Epithelial cell of proximal tubule (primary cell): ENCODE data around the gene FSTL4. TPM values are rescaled to one million over a fixed set of nuclear protein-coding genes. Genes with fewer than 3 reads are reported as not detected.

Source experiments
- DNase-seq: peaks from one replicate; pipeline ENCODE4 v3.0.0-alpha.2; 2011; ENCODE audit warnings: low read depth
- H3K4me3 ChIP-seq: 2 replicates; pipeline ENCODE4 v1.5.1; 2011; ENCODE audit warnings: low read depth, mild to moderate bottlenecking, low read length
- total RNA-seq: library from RNA; depleted of rRNA; stranded (reverse); fragments of >200 nt; gene quantifications from 2 replicates; pipeline ENCODE4 v1.2.3, GENCODE V29; 2015
- TF ChIP-seq, protein P1 (sequence below): conservative IDR thresholded peaks from 2 replicates; pipeline ENCODE4 v1.5.1; 2012; ENCODE audit warnings: low read depth, mild to moderate bottlenecking, low read length

FSTL4 gene
- total RNA-seq, 1 donor from 2014 or later: not detected

GRCh38 chr5:133334796-133335639 lies 277.3 kb downstream of the FSTL4 start:
- TF ChIP-seq, protein P1, sequence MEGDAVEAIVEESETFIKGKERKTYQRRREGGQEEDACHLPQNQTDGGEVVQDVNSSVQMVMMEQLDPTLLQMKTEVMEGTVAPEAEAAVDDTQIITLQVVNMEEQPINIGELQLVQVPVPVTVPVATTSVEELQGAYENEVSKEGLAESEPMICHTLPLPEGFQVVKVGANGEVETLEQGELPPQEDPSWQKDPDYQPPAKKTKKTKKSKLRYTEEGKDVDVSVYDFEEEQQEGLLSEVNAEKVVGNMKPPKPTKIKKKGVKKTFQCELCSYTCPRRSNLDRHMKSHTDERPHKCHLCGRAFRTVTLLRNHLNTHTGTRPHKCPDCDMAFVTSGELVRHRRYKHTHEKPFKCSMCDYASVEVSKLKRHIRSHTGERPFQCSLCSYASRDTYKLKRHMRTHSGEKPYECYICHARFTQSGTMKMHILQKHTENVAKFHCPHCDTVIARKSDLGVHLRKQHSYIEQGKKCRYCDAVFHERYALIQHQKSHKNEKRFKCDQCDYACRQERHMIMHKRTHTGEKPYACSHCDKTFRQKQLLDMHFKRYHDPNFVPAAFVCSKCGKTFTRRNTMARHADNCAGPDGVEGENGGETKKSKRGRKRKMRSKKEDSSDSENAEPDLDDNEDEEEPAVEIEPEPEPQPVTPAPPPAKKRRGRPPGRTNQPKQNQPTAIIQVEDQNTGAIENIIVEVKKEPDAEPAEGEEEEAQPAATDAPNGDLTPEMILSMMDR: no peak
- no peak overlapping the region for H3K4me3 ChIP-seq
- DNase-seq: no peak

DNA sequence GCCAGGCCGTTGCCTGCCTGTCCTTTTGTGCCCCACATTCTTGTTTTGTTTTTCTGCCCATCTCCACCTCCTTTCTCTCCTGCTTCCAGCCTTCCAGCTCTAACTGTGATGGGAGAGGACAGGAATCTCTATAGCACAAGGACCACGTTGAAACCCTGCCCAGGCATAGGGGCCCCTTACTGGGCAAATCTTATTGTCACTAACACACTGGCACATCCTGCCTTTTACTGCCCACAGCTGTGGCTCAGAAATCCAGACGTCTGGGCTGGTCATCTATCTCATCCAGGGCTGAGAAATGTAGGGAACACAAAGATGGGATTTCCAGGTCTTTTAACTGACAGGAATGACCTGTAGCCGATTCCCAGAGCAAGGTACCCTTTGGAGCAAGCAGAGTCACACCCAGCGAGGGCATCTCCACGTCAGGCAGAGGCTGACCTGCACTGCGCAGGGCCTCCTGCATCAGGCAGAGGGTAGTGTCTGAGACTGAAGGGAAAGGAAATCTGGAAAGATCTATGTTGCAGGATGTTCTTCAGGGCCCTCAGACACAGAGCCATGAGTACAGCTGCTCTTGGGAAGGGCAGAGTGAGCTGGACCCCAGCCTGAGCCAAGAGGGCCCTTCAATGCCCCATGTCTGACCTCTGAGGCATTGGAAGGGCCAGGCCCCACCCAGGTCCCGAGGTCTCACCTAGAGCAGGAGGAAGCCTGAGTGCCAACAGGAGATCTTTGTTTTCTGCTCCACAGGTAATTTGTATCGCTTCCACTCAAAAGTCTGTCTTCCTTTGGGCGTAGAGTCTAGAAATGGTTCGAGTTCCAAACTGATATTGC lies 278.8 kb downstream of the FSTL4 start:
- H3K4me3 ChIP-seq: no peak overlapping the region
- TF ChIP-seq, protein P1: no peak
- DNase-seq: no peak

GRCh38 chr5:133332439-133333024 lies 279.8 kb downstream of the FSTL4 start:
- DNase-seq: no peak
- no peak overlapping the region for H3K4me3 ChIP-seq
- TF ChIP-seq, protein P1: no peak

DNA sequence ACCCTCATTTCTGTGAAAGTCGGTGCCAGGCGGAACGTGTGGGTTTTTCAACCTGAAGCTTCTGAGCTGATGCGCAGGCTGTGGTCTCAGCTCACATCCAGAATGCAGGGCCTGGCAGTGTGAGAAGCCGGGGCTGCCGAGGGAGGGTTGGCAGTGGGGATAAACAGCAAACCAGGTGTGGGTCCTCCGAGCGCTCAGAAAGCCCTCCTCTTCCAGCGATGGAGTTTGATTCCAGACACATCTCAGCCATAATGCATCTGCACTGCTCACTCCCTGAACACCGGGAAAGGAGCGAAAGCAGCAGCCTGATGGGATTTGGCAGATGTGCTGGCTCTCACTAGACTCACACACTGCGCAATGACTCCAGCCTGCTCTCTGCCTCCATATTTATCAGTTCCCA lies 280.4 kb downstream of the FSTL4 start:
- H3K4me3 ChIP-seq: no peak overlapping the region
- no peak for DNase-seq
- TF ChIP-seq, protein P1: no peak

GRCh38 chr5:133330956-133331355 lies 281.4 kb downstream of the FSTL4 start:
- H3K4me3 ChIP-seq: no peak overlapping the region
- DNase-seq: no peak
- TF ChIP-seq, protein P1: no peak

GRCh38 chr5:133328800-133329199 lies 283.5 kb downstream of the FSTL4 start:
- TF ChIP-seq, protein P1: no peak
- H3K4me3 ChIP-seq: no peak overlapping the region
- DNase-seq: no peak
